ENCODE measurements around the gene PSMD2. TPM values are rescaled to one million over a fixed set of nuclear protein-coding genes. Genes with fewer than 3 reads are reported as not detected.

Gene PSMD2
- total RNA-seq, 1 experiment from 2014 or later, result 344 TPM

GRCh38 chr3:184314363-184314699 is 15.3 kb downstream of the PSMD2 start, which contains the start of gene EIF4G1:
Gene EIF4G1 (plus strand): TSS chr3:184314606. CDS start chr3:184315797, 1,191 bp downstream.
- peak within 1 kb of the TSS; percentile 51 for H2BK120ac ChIP-seq (ENCODE audit: low read depth, low read length, poor library complexity, severe bottlenecking)
- no peak within 1 kb of the TSS for H4K91ac ChIP-seq (ENCODE audit: insufficient read length, low read depth, low read length)
- Mint-ChIP-seq H3K9me3 (no peaks in the 10 kb centered on the region), H3K27ac (peak within 1 kb of the TSS; percentile 89 to 96 (median 95)), H3K36me3 (ENCODE audit: insufficient read depth in 1 of 3, low read depth in 3 of 3) (peaks cover 24 to 44% (median 29%) of the 10 kb centered on the region in 3 experiments; a peak in 6 of 7 replicates), H3K4me1 (peaks cover 23 to 24% of the 10 kb centered on the region in 2 experiments), H3K4me3 (peak within 1 kb of the TSS; percentile 87 to 93), H3K27me3 (ENCODE audit: low read depth) (no peaks in the 10 kb centered on the region)
- WGBS (ENCODE audit: extremely low coverage, insufficient read length, low lambda C conversion rate), result no CpG with 5 or more reads among the region's 40 CpGs
- peak; percentile 94 for DNase-seq
- no peak within 1 kb of the TSS for H2AFZ ChIP-seq (ENCODE audit: low read length)
- no peak within 1 kb of the TSS for H3K27ac ChIP-seq (ENCODE audit: insufficient read length, low read depth, low read length)
- H2BK12ac ChIP-seq (ENCODE audit: insufficient read length, low read depth, low read length), result no peak within 1 kb of the TSS
- no peak within 1 kb of the TSS for H3K23ac ChIP-seq (ENCODE audit: insufficient read length, low read depth, low read length)
- peaks cover 2% of the 10 kb centered on the region for H3K79me1 ChIP-seq (ENCODE audit: insufficient read depth, low read depth, low read length, poor library complexity, severe bottlenecking)
- H3K27me3 ChIP-seq (ENCODE audit: insufficient read depth, low read length), result no peaks in the 10 kb centered on the region
- no peak within 1 kb of the TSS for H3T11ph ChIP-seq (ENCODE audit: low read length)
- H2BK20ac ChIP-seq (ENCODE audit: low read depth, low read length, poor library complexity, severe bottlenecking), result no peak within 1 kb of the TSS
- H2AK5ac ChIP-seq (ENCODE audit: insufficient read length, low read length), result no peak within 1 kb of the TSS
- no peak for TF ChIP-seq CTCF (conservative IDR thresholded peaks at IDR 0.05)
- H2BK5ac ChIP-seq (ENCODE audit: insufficient read length, low read length), result no peak within 1 kb of the TSS
- H3K56ac ChIP-seq (ENCODE audit: insufficient read length, low read depth, low read length), result no peak within 1 kb of the TSS
- no peak within 1 kb of the TSS for H4K5ac ChIP-seq (ENCODE audit: insufficient read length, low read depth, low read length)
- no peak within 1 kb of the TSS for H3K4ac ChIP-seq (ENCODE audit: low read depth, low read length)
- peak within 1 kb of the TSS; percentile 85 for H3K9ac ChIP-seq (ENCODE audit: extremely low read depth, insufficient read length, low read length)
- no peak within 1 kb of the TSS for H4K8ac ChIP-seq (replicated peaks; ENCODE audit: insufficient read length, low read depth, low read length)
- H4K20me1 ChIP-seq (ENCODE audit: control insufficient read depth, insufficient read depth, insufficient read length), result no peaks in the 10 kb centered on the region
- no peaks in the 10 kb centered on the region for H3K9me3 ChIP-seq (ENCODE audit: control insufficient read depth, low read depth, low read length)
- H2BK15ac ChIP-seq (ENCODE audit: low read depth, low read length), result no peak within 1 kb of the TSS
- peaks cover 10% of the 10 kb centered on the region for H3K23me2 ChIP-seq (ENCODE audit: insufficient read length, low read depth, low read length, poor library complexity, severe bottlenecking)
- peak within 1 kb of the TSS; percentile 24 for H3K18ac ChIP-seq (ENCODE audit: insufficient read length, low read depth, low read length)
- peak within 1 kb of the TSS; percentile 68 for H3K14ac ChIP-seq (ENCODE audit: insufficient read depth, low read length)
- peak within 1 kb of the TSS; percentile 97 for H3K4me2 ChIP-seq (ENCODE audit: insufficient read depth, insufficient read length, low read length)
- H3K4me1 ChIP-seq (ENCODE audit: insufficient read depth, low read length), result peaks cover 8% of the 10 kb centered on the region; the same call in 1 of the 2 replicates
- H3K79me2 ChIP-seq (ENCODE audit: insufficient read depth, low read length), result peaks cover 42% of the 10 kb centered on the region
